GM21367 (cell line): ENCODE measurements around the gene VPS33A.
"Not testable (repeated sequence)": the region's sequence is repeated elsewhere in the genome, so short reads cannot be mapped to it uniquely, and the experiment has no call there.

ENCODE experiments used
- ATAC-seq: cut with Tn5 transposase; IDR thresholded peaks from one replicate; pipeline ENCODE4 v1.9.1; 2021; ENCODE audit not compliant: unreplicated experiment

Gene VPS33A

DNA sequence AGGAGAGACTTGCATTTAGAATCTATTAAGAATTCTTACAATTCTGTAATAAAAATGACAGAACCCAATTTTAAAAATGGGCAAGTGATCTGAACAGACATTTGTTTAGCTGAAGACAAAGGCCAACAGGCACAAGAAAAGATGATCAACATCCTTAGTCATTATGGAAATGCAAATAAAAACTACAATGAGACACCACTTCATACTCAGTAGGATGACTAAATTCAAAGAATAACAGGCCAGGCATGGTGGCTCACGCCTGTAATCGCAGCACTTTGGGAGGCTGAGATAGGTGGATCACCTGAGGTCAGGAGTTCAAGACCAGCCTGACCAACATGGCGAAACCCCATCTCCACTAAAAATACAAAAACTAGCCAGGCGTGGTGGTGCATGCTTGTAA, 7.8 kb downstream of the VPS33A start:
- ATAC-seq = not testable (repeated sequence)

DNA sequence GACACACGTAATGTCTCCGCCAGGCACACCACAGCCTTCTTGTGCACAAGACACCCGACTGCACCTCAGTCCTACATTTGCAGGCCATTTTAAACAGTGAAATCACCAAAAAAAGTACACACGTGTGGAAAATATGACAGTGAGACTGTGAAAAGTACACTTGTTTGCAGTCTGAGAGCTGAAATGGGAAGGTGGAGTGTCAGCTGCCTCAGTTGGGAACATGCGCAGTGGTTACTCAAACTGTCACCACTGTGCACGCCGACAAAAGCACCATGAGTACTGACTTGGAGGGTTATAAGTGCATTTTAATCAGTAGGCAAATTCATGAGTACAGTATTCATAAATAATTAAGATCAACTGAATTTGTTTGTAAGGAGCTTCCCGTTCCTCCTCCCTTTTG, 15.8 kb downstream of the VPS33A start:
- ATAC-seq = no peak

DNA sequence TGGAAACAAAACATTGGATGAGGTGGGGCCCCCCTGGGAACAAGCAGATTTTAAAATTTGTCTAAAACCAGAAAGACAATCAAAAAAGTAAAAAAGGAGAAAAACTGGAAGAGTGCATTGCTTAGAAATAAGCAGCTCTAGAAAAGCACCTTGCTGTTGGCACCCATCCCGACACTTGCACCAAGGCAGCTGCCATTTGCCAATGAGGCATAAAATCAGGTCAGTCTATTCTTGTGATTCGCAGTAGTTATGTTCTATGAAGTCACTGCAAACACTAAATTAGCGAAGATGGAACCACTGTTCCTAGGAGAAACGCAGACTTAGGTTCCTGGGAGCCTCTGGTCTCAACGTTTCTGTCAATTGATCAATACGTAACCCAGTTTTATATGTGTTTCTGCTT, 16.2 kb downstream of the VPS33A start:
- no peak for ATAC-seq

DNA sequence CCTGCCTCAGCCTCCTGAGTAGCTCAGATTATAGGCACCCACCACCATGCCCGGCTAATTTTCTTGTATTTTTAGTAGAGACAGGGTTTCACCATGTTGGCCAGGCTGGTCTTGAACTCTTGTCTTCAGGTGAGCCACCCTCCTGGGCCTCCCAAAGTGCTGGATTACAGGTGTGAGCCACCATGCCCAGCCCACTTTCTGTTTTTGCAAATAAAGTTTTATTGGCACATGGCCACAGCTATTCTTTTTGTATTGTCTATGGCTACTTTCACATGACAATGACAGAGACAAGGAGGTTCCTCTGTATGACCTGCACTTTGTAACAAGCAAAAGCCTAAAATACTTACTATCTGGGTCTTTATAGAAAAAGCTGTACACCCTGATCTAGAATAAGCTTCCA, 20.7 kb downstream of the VPS33A start:
- no peak for ATAC-seq

DNA sequence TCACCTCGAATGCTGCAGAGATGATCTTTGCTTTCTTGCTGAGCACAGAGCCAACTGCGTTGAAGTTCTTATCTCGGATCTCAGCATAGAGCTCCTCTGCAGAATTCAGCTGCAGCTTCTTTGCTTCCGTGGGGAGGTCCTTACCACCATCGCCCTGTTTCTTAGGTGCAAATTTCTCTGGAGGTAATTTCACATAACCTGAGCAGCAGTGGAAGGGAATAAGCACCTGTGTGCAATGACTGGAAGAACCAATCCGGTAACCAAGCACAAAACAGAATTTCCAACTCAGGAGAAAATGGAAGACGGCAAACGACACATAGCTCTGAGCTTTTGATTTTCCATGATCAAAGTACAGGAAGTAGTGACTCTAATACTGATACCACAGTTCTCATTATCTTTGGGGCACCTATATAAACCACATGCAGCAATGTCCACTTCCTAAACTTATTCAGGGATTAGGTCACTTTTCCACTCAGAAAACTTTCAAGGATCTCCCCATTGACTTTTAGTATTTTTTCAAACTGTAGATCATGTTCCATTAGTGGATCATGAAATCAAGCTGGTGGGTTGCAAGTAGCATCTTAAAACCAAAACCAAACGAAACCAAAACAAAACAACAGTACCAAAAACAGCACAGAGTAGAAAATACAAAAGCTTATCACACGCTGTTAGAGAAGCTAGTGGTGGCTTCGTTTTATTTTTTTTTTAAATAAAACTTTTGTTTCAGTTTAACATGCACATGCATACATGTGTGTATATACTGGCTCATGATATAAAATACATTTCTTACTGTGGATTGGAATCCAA, 21.5 kb downstream of the VPS33A start:
- ATAC-seq = no peak

DNA sequence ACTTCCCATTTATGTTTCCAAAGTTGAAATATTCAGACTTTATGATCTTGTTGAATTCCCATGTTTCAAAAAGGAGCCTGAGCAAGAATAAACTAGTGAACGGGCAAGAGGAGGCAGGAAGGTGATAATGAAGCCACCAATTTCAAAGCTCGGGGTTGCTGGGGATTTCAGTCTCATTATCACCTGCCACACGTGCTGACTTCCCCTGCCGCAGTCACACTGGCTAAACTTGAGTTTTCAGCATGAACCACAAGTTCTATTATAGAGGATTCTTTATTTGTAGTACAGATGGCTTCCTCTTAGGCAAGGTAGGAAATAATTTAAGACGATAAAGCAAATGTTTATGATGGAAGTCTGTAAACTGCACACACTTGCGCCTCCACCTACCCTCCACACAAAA, 22.3 kb downstream of the VPS33A start:
- ATAC-seq = no peak

DNA sequence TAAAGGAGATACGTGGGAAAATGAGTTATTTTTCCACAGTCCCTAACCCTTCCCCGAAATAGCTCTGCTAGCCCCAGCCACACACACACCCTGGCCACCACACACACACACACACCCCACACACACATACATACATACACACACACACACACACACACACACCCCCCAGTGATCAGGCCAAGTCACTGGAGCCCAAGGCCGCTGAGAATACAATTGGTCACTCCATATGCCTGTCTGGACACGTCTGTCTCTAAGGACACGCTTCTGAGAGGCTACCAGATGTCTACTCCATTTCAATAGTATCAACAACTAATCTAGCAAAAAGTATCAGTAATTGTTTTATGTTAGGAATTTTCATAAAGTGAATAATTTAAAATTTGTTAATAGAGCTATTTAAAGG, 27.4 kb downstream of the VPS33A start:
- ATAC-seq = no peak

DNA sequence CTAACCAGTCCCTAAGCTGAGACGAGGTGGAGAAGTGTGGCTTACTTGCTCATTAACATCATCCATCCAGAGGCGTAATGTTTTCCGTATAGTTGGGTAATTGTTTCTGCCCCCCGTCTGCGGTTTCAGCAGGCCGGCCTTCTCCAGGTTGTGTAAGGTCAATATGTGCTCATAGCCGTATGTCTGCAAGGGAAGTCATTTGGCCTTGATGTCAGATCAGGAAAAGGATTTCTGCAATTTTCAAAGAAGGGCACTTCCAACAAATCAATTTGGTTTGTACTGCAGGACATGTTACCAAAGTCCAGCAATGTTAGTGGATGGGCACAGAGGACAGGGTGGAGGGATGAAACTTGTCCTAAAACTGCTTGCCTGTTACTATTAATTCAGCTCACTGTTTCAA, 30.6 kb downstream of the VPS33A start:
- ATAC-seq = no peak

DNA sequence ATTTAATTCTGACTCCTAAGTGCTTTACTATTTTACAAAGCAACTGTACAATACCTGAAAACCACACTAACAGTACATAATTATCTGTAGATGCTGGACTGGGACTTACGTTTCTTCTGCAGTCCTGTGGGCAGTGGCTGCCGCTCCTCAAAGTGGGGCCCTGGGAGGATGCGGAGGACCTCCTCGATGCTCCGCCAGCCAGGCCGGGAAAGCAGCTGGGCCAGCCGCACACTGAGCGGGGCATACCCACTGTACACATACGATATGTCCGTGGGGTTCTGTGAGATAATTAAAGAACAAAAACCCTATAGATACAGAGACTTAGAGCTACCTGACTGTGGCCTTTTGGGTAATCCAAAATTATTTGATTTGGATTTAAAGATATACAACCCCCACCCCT, 33.6 kb downstream of the VPS33A start:
- ATAC-seq = no peak

DNA sequence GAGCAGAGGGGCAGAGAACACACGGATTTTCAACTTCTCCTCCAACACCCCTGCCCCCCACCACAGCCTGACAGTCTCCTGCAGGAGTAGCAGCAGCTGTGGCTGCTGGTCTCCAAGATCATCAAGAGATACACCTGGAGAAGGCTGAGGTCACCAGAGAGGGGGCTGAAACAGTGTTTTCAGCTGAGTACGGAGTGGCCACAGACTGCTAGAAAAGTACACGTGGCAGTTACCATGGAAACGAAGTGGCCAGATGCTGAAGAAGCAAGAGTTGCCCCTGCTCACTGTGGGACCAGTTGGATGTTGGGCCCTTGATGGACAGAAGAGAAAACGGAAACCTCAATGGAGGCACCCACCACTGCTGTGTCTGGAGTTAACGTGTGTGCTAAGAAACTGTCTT, 35.5 kb downstream of the VPS33A start:
- ATAC-seq = no peak

DNA sequence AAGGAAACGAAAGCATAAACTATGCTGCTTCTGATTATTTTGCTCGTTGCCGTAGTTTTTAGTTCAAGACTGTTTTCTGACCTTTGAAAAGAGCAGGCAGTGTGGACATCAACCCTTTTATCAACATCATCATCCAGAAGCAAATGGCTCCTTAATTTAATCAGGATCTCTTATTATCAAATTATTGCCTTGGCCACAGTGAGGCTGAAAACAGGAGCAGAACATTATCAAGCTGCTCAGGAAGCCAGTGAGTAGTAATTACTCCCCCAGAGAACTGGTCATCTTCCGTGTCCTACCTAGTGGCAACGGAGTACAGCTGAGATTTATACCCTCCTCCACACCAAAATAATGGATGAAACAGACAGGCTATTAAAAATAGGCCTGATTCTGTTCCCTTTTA, 38.2 kb downstream of the VPS33A start:
- ATAC-seq = no peak

DNA sequence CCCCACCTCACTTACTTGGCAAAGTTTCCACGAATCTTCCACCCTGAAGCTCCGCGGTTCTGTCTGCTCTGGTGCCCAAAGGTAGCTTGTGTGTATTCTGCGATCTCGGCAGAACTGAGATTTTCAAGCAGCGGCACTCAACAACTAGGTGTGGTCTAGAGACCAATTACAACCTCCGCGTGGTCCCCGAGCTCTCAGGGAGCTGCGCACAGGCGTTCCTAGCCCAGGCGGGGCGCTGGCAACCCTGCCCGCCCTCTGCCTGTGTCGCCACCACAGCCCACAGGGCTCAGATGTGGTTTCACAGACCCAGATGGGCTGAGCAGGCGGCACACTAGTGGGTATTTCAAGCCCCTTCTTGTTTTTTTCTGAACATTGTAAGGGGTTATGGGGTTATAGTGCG, 39.0 kb downstream of the VPS33A start:
- ATAC-seq = no peak

DNA sequence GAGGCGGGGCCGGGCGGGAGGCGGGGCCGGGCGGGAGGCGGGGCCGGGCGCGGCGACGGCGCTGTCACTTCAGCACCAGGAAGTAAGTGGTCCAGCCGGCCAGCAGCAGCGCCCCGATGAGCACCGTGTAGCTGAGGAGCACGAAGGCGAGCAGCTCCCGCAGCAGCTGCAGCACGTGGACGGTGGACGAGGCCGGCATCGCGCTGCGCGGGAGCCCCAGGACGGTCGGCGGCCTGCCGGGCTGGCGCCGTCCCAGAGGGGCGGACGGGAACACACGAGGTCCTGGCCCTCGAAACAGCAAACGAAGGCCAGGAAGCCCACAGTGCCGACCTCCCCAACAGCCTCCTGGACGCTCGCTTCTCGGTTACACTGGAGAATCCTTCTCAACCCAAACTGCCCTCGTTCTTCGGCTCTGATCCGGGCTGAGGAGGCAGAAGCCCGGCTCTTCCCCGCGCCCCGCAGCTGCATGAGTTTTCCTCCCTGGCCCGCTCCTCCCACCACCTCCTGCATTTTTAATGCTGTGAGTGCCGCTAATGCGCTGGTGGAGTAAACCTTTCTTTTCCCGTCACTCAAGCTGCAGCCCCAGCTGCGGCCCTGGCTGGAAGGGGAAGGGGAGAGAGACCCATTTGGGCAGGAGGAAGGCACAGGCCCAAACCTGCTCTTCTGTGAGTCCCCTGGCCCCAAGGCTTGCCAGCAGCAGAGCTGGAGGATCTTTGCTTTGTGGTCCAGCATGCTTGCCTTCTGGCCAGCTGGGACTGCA, 39.7 kb downstream of the VPS33A start:
- ATAC-seq = no peak

DNA sequence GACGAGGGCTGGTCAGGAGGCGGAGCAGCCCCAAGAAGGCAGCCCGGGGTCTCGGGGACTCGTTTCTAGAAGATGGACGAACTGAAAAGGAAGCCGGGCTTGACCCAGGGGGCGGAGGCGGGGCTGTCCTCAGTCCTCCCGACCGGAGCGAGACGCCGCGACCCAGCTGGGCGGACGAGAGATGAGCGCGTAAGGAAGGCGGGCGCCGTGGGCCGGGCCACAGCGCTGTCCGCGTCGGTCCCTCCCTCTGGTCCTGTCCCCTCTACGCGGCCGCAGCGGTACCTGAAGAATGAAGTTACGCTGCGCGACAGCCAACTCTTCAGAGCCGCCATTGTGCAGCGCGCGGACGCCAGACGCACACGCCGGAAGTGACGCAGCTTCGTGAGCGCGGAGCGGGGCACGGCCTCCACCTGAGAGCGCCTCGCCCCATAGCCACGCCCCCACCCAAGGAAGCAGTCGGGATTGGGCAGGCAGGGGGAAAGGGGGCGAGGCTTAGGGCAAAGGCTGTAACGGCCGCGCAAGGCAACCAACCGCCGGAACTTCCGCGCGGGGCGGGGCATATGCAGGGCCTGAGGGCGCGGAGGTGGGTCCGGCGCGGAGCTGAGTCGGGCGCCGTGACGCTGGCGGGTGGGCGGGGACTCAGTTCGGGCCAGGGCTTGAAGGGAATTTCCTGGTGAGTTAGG, 40.5 kb downstream of the VPS33A start, which contains the start of gene DIABLO:
DIABLO (minus strand) TSS at position 370 of the 683 bp plus-strand sequence; CDS start at position 332, 38 bp downstream.
- ATAC-seq = peak; percentile 88

DNA sequence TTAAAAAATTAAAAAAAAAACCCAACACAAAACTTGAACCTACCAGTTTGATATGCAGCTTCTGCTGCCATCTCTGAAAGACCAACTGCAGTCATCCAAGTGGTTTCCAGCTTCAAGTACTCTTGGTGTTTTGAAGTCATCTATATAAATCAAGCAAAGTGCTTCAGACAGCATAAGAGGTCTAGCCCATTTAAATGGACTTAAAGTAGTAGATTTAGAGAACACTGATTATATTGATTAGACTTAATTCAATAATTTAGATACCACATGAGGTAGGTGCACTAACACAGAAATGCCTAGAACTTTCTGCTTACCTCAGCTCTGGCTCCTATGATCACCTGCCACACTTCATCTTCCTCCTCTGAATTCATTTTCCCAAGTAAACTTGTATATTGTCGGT, 49.8 kb downstream of the VPS33A start:
- ATAC-seq = no peak

DNA sequence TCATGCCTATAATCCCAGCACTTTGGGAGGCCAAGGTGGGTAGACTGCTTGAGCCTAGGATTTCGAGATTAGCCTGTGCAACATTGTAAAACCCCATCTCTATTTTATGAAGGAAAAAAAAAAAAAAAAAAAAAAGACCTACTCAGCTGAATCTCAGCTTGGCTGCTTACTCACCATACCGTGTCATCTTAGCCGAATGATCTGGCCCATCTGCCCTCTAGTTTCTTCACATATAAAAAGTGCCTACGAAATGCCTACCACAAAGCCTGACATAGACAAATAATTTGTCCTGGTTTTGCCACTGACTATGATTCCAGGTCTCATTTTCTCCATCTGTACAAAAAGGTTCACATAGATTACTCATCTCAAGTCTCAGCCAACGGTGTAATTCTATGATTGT, 50.5 kb downstream of the VPS33A start:
- no peak for ATAC-seq

DNA sequence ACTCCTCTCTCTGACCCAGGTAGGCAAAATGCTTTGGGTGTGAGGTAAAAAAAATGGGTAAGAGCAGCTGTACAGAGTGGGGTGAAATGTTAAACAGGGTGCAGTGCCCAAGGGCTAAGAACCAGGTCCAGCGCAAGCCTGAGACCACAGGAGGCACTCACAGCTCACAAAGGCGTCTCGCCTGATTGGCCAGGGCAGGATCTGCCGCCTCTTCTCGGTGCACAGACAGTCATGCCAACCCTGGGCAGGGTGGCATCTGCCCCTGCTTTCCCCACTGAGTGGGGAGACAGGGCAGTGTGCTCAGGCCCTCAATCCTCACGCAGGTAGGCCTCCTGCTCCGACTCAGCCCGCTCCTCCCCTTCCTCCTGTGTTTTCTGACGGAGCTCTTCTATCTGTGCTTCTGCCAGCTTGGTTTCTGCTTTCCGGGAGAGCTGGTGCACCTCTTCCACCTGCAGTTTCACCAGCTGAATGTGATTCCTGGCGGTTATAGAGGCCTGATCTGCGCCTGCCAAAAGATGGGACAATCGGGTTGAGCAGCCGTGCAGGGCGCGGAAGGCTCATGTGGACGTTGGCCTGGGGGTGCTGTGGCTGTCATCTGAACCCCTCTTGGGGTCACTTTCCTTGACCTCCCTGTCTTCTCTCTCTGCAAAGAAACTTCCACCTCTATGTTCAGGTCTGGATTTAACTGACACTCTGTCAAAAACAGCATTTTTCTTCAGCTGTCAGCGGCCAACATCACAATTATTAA, 58.0 kb downstream of the VPS33A start:
- ATAC-seq = no peak

DNA sequence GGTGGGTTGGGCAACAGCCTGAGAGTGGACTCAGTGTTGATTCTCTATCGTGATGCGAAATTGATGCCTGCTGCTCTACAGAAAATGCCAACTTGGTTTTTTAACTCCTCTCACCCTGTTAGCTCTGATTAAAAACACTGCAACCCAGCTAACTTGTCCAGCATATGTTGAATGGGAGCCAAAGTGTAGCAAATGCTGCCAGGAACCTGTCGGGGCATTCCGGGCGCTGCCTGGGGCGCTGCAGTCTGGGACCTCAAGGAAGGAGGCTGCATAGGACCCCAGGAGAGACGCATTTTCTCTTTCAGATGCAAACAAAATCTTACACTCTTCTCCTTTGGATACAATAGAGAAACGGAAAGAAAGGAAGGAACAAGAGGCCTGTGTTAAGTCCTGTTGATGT, 58.9 kb downstream of the VPS33A start:
- ATAC-seq = no peak

DNA sequence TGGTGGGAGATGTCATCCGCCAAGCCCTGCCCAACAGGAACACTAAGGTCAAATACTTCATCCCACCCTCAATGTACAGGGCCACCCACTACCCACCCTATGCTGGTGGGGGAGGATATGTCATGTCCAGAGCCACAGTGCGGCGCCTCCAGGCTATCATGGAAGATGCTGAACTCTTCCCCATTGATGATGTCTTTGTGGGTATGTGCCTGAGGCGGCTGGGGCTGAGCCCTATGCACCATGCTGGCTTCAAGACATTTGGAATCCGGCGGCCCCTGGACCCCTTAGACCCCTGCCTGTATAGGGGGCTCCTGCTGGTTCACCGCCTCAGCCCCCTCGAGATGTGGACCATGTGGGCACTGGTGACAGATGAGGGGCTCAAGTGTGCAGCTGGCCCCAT, 59.3 kb downstream of the VPS33A start:
- no peak for ATAC-seq

DNA sequence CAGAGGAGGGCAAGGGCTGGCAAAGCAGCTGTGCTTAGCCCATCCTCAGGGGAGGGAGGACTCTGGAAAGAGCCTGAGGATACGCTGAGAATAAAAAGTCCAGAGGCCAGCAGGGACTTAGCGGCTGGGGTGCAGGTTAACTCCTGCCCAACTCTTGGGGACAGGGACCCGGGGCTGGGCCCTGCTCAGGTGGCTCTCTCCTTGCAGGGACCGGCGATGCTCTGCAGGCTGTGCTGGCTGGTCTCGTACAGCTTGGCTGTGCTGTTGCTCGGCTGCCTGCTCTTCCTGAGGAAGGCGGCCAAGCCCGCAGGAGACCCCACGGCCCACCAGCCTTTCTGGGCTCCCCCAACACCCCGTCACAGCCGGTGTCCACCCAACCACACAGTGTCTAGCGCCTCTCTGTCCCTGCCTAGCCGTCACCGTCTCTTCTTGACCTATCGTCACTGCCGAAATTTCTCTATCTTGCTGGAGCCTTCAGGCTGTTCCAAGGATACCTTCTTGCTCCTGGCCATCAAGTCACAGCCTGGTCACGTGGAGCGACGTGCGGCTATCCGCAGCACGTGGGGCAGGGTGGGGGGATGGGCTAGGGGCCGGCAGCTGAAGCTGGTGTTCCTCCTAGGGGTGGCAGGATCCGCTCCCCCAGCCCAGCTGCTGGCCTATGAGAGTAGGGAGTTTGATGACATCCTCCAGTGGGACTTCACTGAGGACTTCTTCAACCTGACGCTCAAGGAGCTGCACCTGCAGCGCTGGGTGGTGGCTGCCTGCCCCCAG, 60.0 kb downstream of the VPS33A start:
- ATAC-seq = no peak
